K562 (cell line): ENCODE results near the gene HAND2. TPM values are rescaled to one million over a fixed set of nuclear protein-coding genes. Genes with fewer than 3 reads are reported as not detected.

ENCODE experiments used
- ATAC-seq: fragments of 200-7000 bp; cut with Tn5 transposase; 3 replicates; pipeline ENCODE4 v1.9.1; 2020; ENCODE audit warnings: moderate library complexity
- BruUV-seq: library from RNA; stranded (reverse); fragments of 400-500 nt; replicated peaks from 2 replicates; lab custom pipeline; 2021; lab: Mats Ljungman, UMichigan
- CTCF ChIA-PET: fragments of 300-600 bp; formaldehyde crosslinking; extraction: SDS; loops from one replicate; lab custom pipeline; 2021; ENCODE audit warnings: low intra/inter-chr PET ratio; lab: Yijun Ruan, JAX
- POLR2A ChIA-PET: fragments of 300-600, 350-650 bp; sonication (Branson Sonifier 250); formaldehyde crosslinking; extraction: SDS; loops from one replicate; lab custom pipeline; 2021; ENCODE audit warnings: antibody characterized with exemption, inconsistent platforms; lab: Yijun Ruan, JAX
- DNase-seq, 4 experiments: peaks; one replicate each; pipeline versions ENCODE4 v3.0.0 to v3.0.0-alpha.2; 2011 to 2018; ENCODE audit warnings: low spot score in 3 of 4, mixed read lengths in 3 of 4; ENCODE audit errors: extremely low read depth in 1 of 4
- FAIRE-seq: peaks from 2 replicates; lab custom pipeline; 2011; peaks lifted over from hg19 to GRCh38; lab: Jason Lieb, UNC
- H2AFZ ChIP-seq: 2 replicates; pipeline ENCODE4 v1.6.0; 2011; ENCODE audit warnings: low read depth, low read length, control low read depth, inconsistent platforms
- H3K27ac ChIP-seq: fragments of 200-600 bp; 3 replicates; pipeline ENCODE4 v1.8.0; 2011; ENCODE audit warnings: low read depth, mild to moderate bottlenecking, control low read depth, inconsistent platforms, low read length, moderate library complexity, mixed read lengths; ENCODE audit errors: extremely low read depth
- H3K27me3 ChIP-seq, 2 experiments: fragments of 300-600 bp in 1 of 2; 2 replicates in 1 of 2; 3 replicates in 1 of 2; pipeline versions ENCODE4 v1.6.0 to v1.8.0; 2011; ENCODE audit warnings: inconsistent platforms in 2 of 2, low read length in 2 of 2, mild to moderate bottlenecking in 1 of 2, mixed read lengths in 1 of 2, moderate library complexity in 1 of 2; ENCODE audit not compliant: control insufficient read depth in 2 of 2, insufficient read depth in 2 of 2
- H3K36me3 ChIP-seq: fragments of 300-600 bp; 3 replicates; pipeline ENCODE4 v1.8.0; 2011; ENCODE audit warnings: mild to moderate bottlenecking, low read length, inconsistent platforms; ENCODE audit not compliant: control insufficient read depth, insufficient read depth
- H3K4me1 ChIP-seq, 2 experiments: fragments of 200-600 bp in 1 of 2; replicated peaks in 1 of 2; 2 replicates in 1 of 2; 3 replicates in 1 of 2; pipeline versions ENCODE4 v1.5.1 to v1.8.0; 2011; ENCODE audit warnings: inconsistent platforms in 2 of 2, low read length in 2 of 2, mild to moderate bottlenecking in 1 of 2, mixed read lengths in 1 of 2, moderate library complexity in 1 of 2; ENCODE audit not compliant: control insufficient read depth in 2 of 2, insufficient read depth in 2 of 2
- H3K4me2 ChIP-seq: 2 replicates; pipeline ENCODE4 v1.6.1; 2011; ENCODE audit warnings: low read length, control low read depth, inconsistent platforms, mixed read lengths; ENCODE audit not compliant: insufficient read depth
- H3K4me3 ChIP-seq: fragments of 200-600 bp; sonication (generic), shearing (Covaris generic); 2 replicates; pipeline ENCODE4 v1.5.1; 2016; ENCODE audit warnings: control low read depth, inconsistent platforms
- H3K79me2 ChIP-seq: fragments of 200-600 bp; 3 replicates; pipeline ENCODE4 v1.8.0; 2011; ENCODE audit warnings: low read length, inconsistent platforms; ENCODE audit not compliant: control insufficient read depth, insufficient read depth
- H3K9ac ChIP-seq, 2 experiments: 2 replicates each; pipeline versions ENCODE4 v1.6.0 to v1.6.1; 2011; ENCODE audit warnings: low read depth in 2 of 2, low read length in 2 of 2, control low read depth in 1 of 2, inconsistent platforms in 1 of 2, mild to moderate bottlenecking in 1 of 2, mixed read lengths in 1 of 2; ENCODE audit not compliant: insufficient read depth in 1 of 2
- H3K9me1 ChIP-seq: one replicate; pipeline ENCODE4 v1.6.0; 2011; ENCODE audit warnings: inconsistent platforms, mild to moderate bottlenecking, low read length, moderate library complexity; ENCODE audit not compliant: control insufficient read depth, insufficient read depth
- H3K9me3 ChIP-seq: replicated peaks from 2 replicates; pipeline ENCODE4 v1.5.1; 2011; ENCODE audit warnings: low read depth, low read length, inconsistent platforms; ENCODE audit not compliant: control insufficient read depth, insufficient read depth
- H4K20me1 ChIP-seq: replicated peaks from 2 replicates; pipeline ENCODE4 v1.6.1; 2011; ENCODE audit warnings: low read length, inconsistent platforms, mixed read lengths; ENCODE audit not compliant: control insufficient read depth, insufficient read depth
- EHMT2 ChIP-seq: fragments of 450-650 bp; IDR thresholded peaks from 2 replicates; pipeline ENCODE4 v1.6.1; 2018; ENCODE audit warnings: antibody characterized with exemption
- FOXJ3 ChIP-seq: sonication (generic); formaldehyde crosslinking; IDR thresholded peaks from 2 replicates; pipeline ENCODE4 v1.4.0; 2020; ENCODE audit warnings: mild to moderate bottlenecking, missing genetic modification reagents
- KAT7 ChIP-seq: sonication (generic); formaldehyde crosslinking; IDR thresholded peaks from 2 replicates; pipeline ENCODE4 v1.8.0; 2022; ENCODE audit warnings: missing genetic modification reagents, mild to moderate bottlenecking, borderline replicate concordance
- RBFOX2 ChIP-seq: fragments of 200-400 bp; formaldehyde crosslinking; IDR thresholded peaks from 2 replicates; pipeline ENCODE4 v1.6.1; 2017; ENCODE audit warnings: low read depth, mild to moderate bottlenecking, low read length, moderate library complexity
- ZNF785 ChIP-seq: fragments of 250-450 bp; sonication (Bioruptor Pico); IDR thresholded peaks from 2 replicates; pipeline ENCODE4 v1.4.0; 2020; ENCODE audit warnings: mild to moderate bottlenecking
- WGBS: fragments of 100-300 bp; shearing (Covaris generic); methylation state at CpG from one replicate; pipeline ENCODE4 v1.1.6; 2016; ENCODE audit warnings: low coverage, mixed read lengths; ENCODE audit not compliant: insufficient coverage; ENCODE audit errors: missing lambda C conversion rate; 5-methylcytosine and 5-hydroxymethylcytosine counted together
- in situ Hi-C: fragments of 300-500 bp; cut with MboI; formaldehyde crosslinking; loops from 4 replicates; pipeline ENCODE4 v1.15.0; 2018; ENCODE audit warnings: inconsistent platforms, mixed read lengths
- intact Hi-C: fragments of 100-400 bp; cut with micrococcal nuclease; formaldehyde crosslinking; loops from 2 replicates; pipeline ENCODE4 v1.14.2; 2022
- polyA plus RNA-seq, 8 experiments: library from polyadenylated mRNA; depleted of rRNA in 4 of 8; stranded (reverse) in 5 of 8; unstranded in 3 of 8; fragments of >200 nt; fragmentation: Nextera tagmentation in 2 of 8; fragmentation: Illumina TruSeq in 1 of 8; extraction: Ambion mirVana in 2 of 8; extraction: Trizol in 1 of 8; gene quantifications; 2 replicates each; pipeline versions ENCODE4 v1.2.1 to v1.2.3, GENCODE V29; 2011 to 2014; ENCODE audit warnings: inconsistent platforms in 1 of 8, missing spikeins in 1 of 8
- total RNA-seq, 7 experiments: library from RNA; depleted of rRNA in 6 of 7; stranded (reverse); fragments of >200 nt in 6 of 7; fragmentation: Illumina TruSeq in 2 of 7; extraction: Trizol in 2 of 7; gene quantifications; 2 replicates each; pipeline versions ENCODE4 v1.2.1 to v1.2.3, GENCODE V29; 2011 to 2021; ENCODE audit warnings: low replicate concordance in 1 of 7
- TF ChIP-seq, protein P1 (sequence below): fragments of 200-800 bp; sonication (Bioruptor generic); IDR thresholded peaks from 2 replicates; pipeline ENCODE4 v1.6.1; 2017; ENCODE audit warnings: missing genetic modification characterization, missing compliant biosample characterization

HAND2 gene
- total and polyA plus RNA-seq, 9 of the 15 experiments (the other 6 are each of a cell fraction or from before 2014, with no cell fraction given) = 1.7 to 12.8 (median 4.9) TPM

DNA sequence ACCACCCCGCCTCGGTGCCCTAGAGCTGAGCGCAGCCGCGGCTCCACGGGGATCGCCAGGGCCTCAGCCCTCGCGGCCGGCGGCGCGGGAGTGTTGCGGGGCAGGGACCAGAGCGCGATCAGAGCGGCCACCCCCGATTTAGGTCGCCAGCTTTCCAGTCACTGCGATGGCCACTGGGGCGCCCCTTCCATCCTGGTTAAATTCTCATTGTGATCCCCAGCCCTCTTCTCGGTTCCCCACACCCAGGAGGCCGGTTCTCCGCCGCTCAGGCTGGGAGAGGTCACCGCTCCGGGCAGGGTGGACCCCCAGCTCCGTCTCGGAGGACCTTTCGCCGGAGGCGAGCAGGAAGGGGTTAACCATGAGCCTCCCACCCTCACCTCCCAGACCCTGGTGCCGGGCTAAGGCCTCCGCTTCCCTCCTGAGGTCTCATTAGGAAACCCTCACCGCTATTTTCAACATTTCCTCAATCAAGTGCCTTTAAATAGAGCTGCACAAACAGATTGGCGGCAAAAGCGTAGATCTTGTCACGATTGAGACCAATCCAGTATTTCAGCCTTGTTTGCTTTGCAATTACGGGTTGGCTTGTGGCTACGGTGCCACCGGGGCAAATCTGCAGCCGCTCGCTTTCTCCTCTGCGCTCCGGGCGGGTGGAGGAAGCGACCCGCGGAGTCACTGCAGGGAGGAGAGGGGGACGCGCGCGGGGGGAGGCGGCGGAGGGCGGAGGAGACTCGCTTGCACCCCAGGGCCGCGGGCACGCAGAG is 8.3 kb upstream of the HAND2 start:
- FAIRE-seq = no peak
- ATAC-seq = peak; percentile 61
- H4K20me1 ChIP-seq = no peaks in the 10 kb centered on the region
- peak overlapping the region; percentile 48 for H2AFZ ChIP-seq
- H3K27ac ChIP-seq = no peak overlapping the region
- no peaks in the 10 kb centered on the region for H3K79me2 ChIP-seq
- in situ Hi-C loops (no loop called here), intact Hi-C loops (no loop called here)
- ChIA-PET POLR2A (interaction anchor here (0.6 to 1.1 kb wide), 3 partner anchors 8 to 163 kb away, joined by 3 to 4 read pairs (median 3); partner anchors contain the start of gene HAND2), CTCF (no interaction called here)
- WGBS = 37% methylated on average over 24 of the region's 60 CpGs
- no peaks in the 10 kb centered on the region for H3K36me3 ChIP-seq
- H3K4me1 ChIP-seq = peaks cover 0 to 11% of the 10 kb centered on the region in 2 experiments; a peak in 2 of 5 replicates
- H3K4me3 ChIP-seq = 0 out of 2 replicates have a peak overlapping the region, but pooled peaks have one; percentile 3
- TF ChIP-seq, protein P1, sequence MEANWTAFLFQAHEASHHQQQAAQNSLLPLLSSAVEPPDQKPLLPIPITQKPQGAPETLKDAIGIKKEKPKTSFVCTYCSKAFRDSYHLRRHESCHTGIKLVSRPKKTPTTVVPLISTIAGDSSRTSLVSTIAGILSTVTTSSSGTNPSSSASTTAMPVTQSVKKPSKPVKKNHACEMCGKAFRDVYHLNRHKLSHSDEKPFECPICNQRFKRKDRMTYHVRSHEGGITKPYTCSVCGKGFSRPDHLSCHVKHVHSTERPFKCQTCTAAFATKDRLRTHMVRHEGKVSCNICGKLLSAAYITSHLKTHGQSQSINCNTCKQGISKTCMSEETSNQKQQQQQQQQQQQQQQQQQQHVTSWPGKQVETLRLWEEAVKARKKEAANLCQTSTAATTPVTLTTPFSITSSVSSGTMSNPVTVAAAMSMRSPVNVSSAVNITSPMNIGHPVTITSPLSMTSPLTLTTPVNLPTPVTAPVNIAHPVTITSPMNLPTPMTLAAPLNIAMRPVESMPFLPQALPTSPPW (CRISPR knock-in tag) = peak; percentile 26; the same call in 1 of the 2 replicates
- no peak for TF ChIP-seq EHMT2
- no peak for TF ChIP-seq FOXJ3 (CRISPR knock-in tag)
- 0 out of 2 replicates have a peak, but pooled peaks have one; percentile 13 for TF ChIP-seq RBFOX2
- no peak for TF ChIP-seq ZNF785
- TF ChIP-seq KAT7 (CRISPR knock-in tag) = no peak
- no peaks in the 10 kb centered on the region for H3K9me3 ChIP-seq
- DNase-seq = no peak
- no TSS peak for BruUV-seq
- peak overlapping the region in 1 of 2 experiments; percentile 53; a peak in 1 of 4 replicates for H3K9ac ChIP-seq
- H3K27me3 ChIP-seq = peaks cover 0 to 9% of the 10 kb centered on the region in 2 experiments; a peak in 2 of 5 replicates
- peak overlapping the region; percentile 56; the same call in 1 of the 2 replicates for H3K4me2 ChIP-seq
- H3K9me1 ChIP-seq = no peaks in the 10 kb centered on the region
